Neural progenitor cell (in vitro differentiated cells): Measurements from ENCODE around the gene CDC42EP3.

Experiments used
- EZH2 ChIP-seq: fragments of 200-600 bp; sonication (generic); IDR thresholded peaks from 2 replicates; pipeline ENCODE4 v1.6.1; 2017; ENCODE audit warnings: antibody characterized with exemption, mild to moderate bottlenecking, moderate library complexity
- EZH2phosphoT487 ChIP-seq: fragments of 200-600 bp; sonication (generic); IDR thresholded peaks from 2 replicates; pipeline ENCODE4 v1.6.1; 2017; ENCODE audit warnings: antibody characterized with exemption
- TF ChIP-seq, protein P1 (sequence below): fragments of 200-600 bp; sonication (generic); IDR thresholded peaks from 2 replicates; pipeline ENCODE4 v1.5.1; 2017; ENCODE audit warnings: antibody characterized with exemption, mild to moderate bottlenecking

- TF ChIP-seq, protein P1, sequence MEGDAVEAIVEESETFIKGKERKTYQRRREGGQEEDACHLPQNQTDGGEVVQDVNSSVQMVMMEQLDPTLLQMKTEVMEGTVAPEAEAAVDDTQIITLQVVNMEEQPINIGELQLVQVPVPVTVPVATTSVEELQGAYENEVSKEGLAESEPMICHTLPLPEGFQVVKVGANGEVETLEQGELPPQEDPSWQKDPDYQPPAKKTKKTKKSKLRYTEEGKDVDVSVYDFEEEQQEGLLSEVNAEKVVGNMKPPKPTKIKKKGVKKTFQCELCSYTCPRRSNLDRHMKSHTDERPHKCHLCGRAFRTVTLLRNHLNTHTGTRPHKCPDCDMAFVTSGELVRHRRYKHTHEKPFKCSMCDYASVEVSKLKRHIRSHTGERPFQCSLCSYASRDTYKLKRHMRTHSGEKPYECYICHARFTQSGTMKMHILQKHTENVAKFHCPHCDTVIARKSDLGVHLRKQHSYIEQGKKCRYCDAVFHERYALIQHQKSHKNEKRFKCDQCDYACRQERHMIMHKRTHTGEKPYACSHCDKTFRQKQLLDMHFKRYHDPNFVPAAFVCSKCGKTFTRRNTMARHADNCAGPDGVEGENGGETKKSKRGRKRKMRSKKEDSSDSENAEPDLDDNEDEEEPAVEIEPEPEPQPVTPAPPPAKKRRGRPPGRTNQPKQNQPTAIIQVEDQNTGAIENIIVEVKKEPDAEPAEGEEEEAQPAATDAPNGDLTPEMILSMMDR, result no peak
- TF ChIP-seq EZH2, result no peak
- TF ChIP-seq EZH2phosphoT487, result no peak
These were observed 16.3 kb downstream of the CDC42EP3 start for GRCh38 chr2:37654932-37655841.
